K562 (cell line): ENCODE data around the gene POGZ.
"Not testable (repeated sequence)": the region's sequence is repeated elsewhere in the genome, so short reads cannot be mapped to it uniquely, and the experiment has no call there.

Experiments used
- ARID2 ChIP-seq: fragments of 450-650 bp; IDR thresholded peaks from 2 replicates; pipeline ENCODE4 v1.6.1; 2017; ENCODE audit warnings: antibody characterized with exemption, mild to moderate bottlenecking
- ATF4 ChIP-seq: fragments of 450-650 bp; formaldehyde crosslinking; IDR thresholded peaks from 2 replicates; pipeline ENCODE4 v1.4.0; 2022; ENCODE audit warnings: mild to moderate bottlenecking, moderate library complexity
- BACH1 ChIP-seq: fragments of 200-800 bp; sonication (Bioruptor generic); IDR thresholded peaks from 2 replicates; pipeline ENCODE4 v1.6.1; 2016; ENCODE audit warnings: missing genetic modification characterization, missing compliant biosample characterization
- CBX5 ChIP-seq: IDR thresholded peaks from 2 replicates; pipeline ENCODE4 v1.6.1; 2014; ENCODE audit warnings: low read depth, borderline replicate concordance
- CTCF ChIP-seq, 3 experiments: IDR thresholded peaks in 2 of 3; conservative IDR thresholded peaks in 1 of 3; 2 replicates each; pipeline ENCODE4 v1.5.1; 2011 to 2012; ENCODE audit warnings: low read length in 3 of 3, mild to moderate bottlenecking in 3 of 3, control low read depth in 2 of 3, improper control_type of control experiment in 1 of 3, inconsistent platforms in 1 of 3, low read depth in 1 of 3, mixed read lengths in 1 of 3, moderate library complexity in 1 of 3; ENCODE audit not compliant: insufficient read depth in 2 of 3
- GTF2A2 ChIP-seq: IDR thresholded peaks from 2 replicates; pipeline ENCODE4 v1.6.1; 2016; ENCODE audit warnings: mild to moderate bottlenecking, missing genetic modification characterization, missing compliant biosample characterization
- IRF2 ChIP-seq: sonication (generic); formaldehyde crosslinking; IDR thresholded peaks from 2 replicates; pipeline ENCODE4 v1.8.1; 2022; ENCODE audit warnings: mild to moderate bottlenecking, missing genetic modification reagents
- NKRF ChIP-seq: fragments of 450-650 bp; IDR thresholded peaks from 2 replicates; pipeline ENCODE4 v1.6.1; 2016; ENCODE audit warnings: borderline replicate concordance
- POLR2A ChIP-seq: fragments of 450-650 bp; conservative IDR thresholded peaks from 2 replicates; pipeline ENCODE4 v1.6.1; 2016
- WHSC1 ChIP-seq: IDR thresholded peaks from one replicate; pipeline ENCODE4 v1.6.1; 2012; ENCODE audit warnings: low read length, control low read depth, inconsistent platforms
- ZFP30 ChIP-seq: fragments of 250-450 bp; sonication (Bioruptor Pico); IDR thresholded peaks from 2 replicates; pipeline ENCODE4 v1.8.0; 2022; ENCODE audit warnings: moderate library complexity, mild to moderate bottlenecking, inconsistent platforms, borderline replicate concordance
- ZNF57 ChIP-seq: fragments of 450-650 bp; formaldehyde crosslinking; IDR thresholded peaks from 2 replicates; pipeline ENCODE4 v1.4.0; 2020; ENCODE audit warnings: mild to moderate bottlenecking, moderate library complexity
- ZZZ3 ChIP-seq: fragments of 450-650 bp; IDR thresholded peaks from 2 replicates; pipeline ENCODE4 v1.6.1; 2016; ENCODE audit warnings: antibody characterized with exemption, mild to moderate bottlenecking, moderate library complexity

- not testable (repeated sequence) for TF ChIP-seq ARID2; WHSC1; ZZZ3; NKRF; IRF2; CBX5; ATF4 (CRISPR knock-in tag); ZFP30 (CRISPR knock-in tag); BACH1 (tag); CTCF (IDR thresholded peaks at IDR 0.05 in 2 of 3, conservative IDR thresholded peaks at IDR 0.05 in 1 of 3; ENCODE audit: insufficient read depth in 2 of 3, low read depth in 1 of 3, low read length in 3 of 3); GTF2A2 (tag); ZNF57 (CRISPR knock-in tag); POLR2A
These were observed 68.8 kb downstream of the POGZ start for GRCh38 chr1:151390221-151391078.
